GM19467 (cell line): ENCODE measurements around the gene PRKCE.
"Not testable (repeated sequence)": the region's sequence is repeated elsewhere in the genome, so short reads cannot be mapped to it uniquely, and the experiment has no call there.

Source experiments
- ATAC-seq: cut with Tn5 transposase; IDR thresholded peaks from one replicate; pipeline ENCODE4 v1.9.1; 2021; ENCODE audit warnings: mild to moderate bottlenecking, moderate library complexity; ENCODE audit not compliant: unreplicated experiment

PRKCE gene

GRCh38 chr2:45852450-45853150, 201.1 kb downstream of the PRKCE start:
- ATAC-seq = no peak

GRCh38 chr2:45855374-45855773, 203.9 kb downstream of the PRKCE start:
- ATAC-seq = no peak

- ATAC-seq = no peak
These were observed 205.2 kb downstream of the PRKCE start for GRCh38 chr2:45856391-45857274.

- ATAC-seq = no peak
These were observed 205.8 kb downstream of the PRKCE start for GRCh38 chr2:45857275-45857609.

GRCh38 chr2:45857867-45858520, 206.5 kb downstream of the PRKCE start:
- ATAC-seq = no peak

GRCh38 chr2:45858872-45859271, 207.4 kb downstream of the PRKCE start:
- ATAC-seq = not testable (repeated sequence)

GRCh38 chr2:45859682-45860081, 208.2 kb downstream of the PRKCE start:
- no peak for ATAC-seq

- no peak for ATAC-seq
These were observed 209.0 kb downstream of the PRKCE start for GRCh38 chr2:45860136-45861121.

GRCh38 chr2:45862843-45863242, 211.4 kb downstream of the PRKCE start:
- no peak for ATAC-seq

- no peak for ATAC-seq
These were observed 212.6 kb downstream of the PRKCE start for GRCh38 chr2:45864121-45864520.

GRCh38 chr2:45867349-45867748, 215.9 kb downstream of the PRKCE start:
- no peak for ATAC-seq

GRCh38 chr2:45867800-45868199, 216.3 kb downstream of the PRKCE start:
- no peak for ATAC-seq

- ATAC-seq = no peak
These were observed 217.7 kb downstream of the PRKCE start for GRCh38 chr2:45869165-45869501.

GRCh38 chr2:45871025-45871424, 219.6 kb downstream of the PRKCE start:
- no peak for ATAC-seq

- no peak for ATAC-seq
These were observed 220.1 kb downstream of the PRKCE start for GRCh38 chr2:45871541-45871940.

- ATAC-seq = no peak
These were observed 220.7 kb downstream of the PRKCE start for GRCh38 chr2:45872211-45872610.

- no peak for ATAC-seq
These were observed 222.9 kb downstream of the PRKCE start for GRCh38 chr2:45874344-45874743.

GRCh38 chr2:45876611-45877010, 225.1 kb downstream of the PRKCE start:
- ATAC-seq = no peak

- ATAC-seq = no peak
These were observed 227.9 kb downstream of the PRKCE start for GRCh38 chr2:45879406-45879805.

GRCh38 chr2:45879936-45880335, 228.5 kb downstream of the PRKCE start:
- no peak for ATAC-seq
